ENCODE measurements around the gene ASB9.

- TF ChIP-seq CTCF (IDR thresholded peaks at IDR 0.05; ENCODE audit: low read depth, low read length) (no peak), EZH2phosphoT487 (IDR thresholded peaks at IDR 0.05; ENCODE audit: low read depth) (no peak)
Observed at GRCh38 chrX:15224747-15225146, 45.1 kb downstream of the ASB9 start.
